Upper lobe of left lung (tissue), 4 donors: ENCODE measurements around the gene EBF4.

Experiments used
- POLR2AphosphoS5 ChIP-seq, 2 donors: sonication (generic); formaldehyde crosslinking; IDR thresholded peaks; one replicate each; pipeline ENCODE4 v1.5.1; 2017; ENCODE audit warnings: antibody characterized with exemption in 2 of 2
- TF ChIP-seq, protein P1 (sequence below), 6 experiments: fragments of 450-650 bp in 4 of 6; fragments of 200-600 bp in 2 of 6; sonication (generic) in 2 of 6; IDR thresholded peaks; one replicate each; pipeline ENCODE4 v1.5.1; 2016 to 2019; ENCODE audit warnings: antibody characterized with exemption in 6 of 6

DNA sequence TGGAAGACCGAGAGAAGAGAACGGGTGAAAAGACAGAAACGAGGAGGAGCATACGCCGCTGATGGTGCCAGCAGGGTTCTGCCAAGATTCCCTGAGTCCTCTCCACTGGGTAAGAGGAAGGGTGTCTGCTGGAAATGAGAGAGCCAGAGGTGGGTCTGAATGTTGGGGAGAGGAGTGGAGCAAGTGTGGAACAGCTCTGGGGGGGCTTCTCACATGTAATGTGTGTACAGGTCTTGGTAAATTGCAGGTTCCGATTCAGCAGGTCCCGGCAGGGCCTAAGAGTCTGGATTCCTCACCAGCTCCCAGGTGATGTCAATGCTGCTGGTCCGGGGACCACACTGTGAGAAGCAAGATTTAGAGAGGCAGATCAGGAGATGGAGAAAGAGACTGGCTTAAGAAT lies 1.5 kb upstream of the EBF4 start:
- TF ChIP-seq, protein P1, sequence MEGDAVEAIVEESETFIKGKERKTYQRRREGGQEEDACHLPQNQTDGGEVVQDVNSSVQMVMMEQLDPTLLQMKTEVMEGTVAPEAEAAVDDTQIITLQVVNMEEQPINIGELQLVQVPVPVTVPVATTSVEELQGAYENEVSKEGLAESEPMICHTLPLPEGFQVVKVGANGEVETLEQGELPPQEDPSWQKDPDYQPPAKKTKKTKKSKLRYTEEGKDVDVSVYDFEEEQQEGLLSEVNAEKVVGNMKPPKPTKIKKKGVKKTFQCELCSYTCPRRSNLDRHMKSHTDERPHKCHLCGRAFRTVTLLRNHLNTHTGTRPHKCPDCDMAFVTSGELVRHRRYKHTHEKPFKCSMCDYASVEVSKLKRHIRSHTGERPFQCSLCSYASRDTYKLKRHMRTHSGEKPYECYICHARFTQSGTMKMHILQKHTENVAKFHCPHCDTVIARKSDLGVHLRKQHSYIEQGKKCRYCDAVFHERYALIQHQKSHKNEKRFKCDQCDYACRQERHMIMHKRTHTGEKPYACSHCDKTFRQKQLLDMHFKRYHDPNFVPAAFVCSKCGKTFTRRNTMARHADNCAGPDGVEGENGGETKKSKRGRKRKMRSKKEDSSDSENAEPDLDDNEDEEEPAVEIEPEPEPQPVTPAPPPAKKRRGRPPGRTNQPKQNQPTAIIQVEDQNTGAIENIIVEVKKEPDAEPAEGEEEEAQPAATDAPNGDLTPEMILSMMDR (IDR thresholded peaks at IDR 0.05), result no peak
- no peak for TF ChIP-seq POLR2AphosphoS5 (IDR thresholded peaks at IDR 0.05)
